A549 (cell line): ENCODE data around the gene CLRN2. TPM values are rescaled to one million over a fixed set of nuclear protein-coding genes. Genes with fewer than 3 reads are reported as not detected.

ENCODE experiments used
- ATAC-seq, 2 experiments: fragments of 200-7000 bp in 1 of 2; fragments of >200 bp in 1 of 2; cut with Nextera tagmentation in 1 of 2; cut with Tn5 transposase in 1 of 2; 3 replicates each; pipeline versions ENCODE4 v1.8.0 to v1.9.1; 2018 to 2020; ENCODE audit warnings: mild to moderate bottlenecking in 1 of 2, moderate library complexity in 1 of 2
- CTCF ChIA-PET: fragments of 300-600 bp; sonication (Branson Sonifier 250); formaldehyde crosslinking; extraction: SDS; loops from one replicate; lab custom pipeline; 2021; ENCODE audit warnings: antibody characterized with exemption, inconsistent platforms; lab: Yijun Ruan, JAX
- POLR2A ChIA-PET: fragments of 350-600 bp; formaldehyde crosslinking; extraction: SDS; loops from one replicate; lab custom pipeline; 2021; ENCODE audit warnings: antibody characterized with exemption, inconsistent platforms; lab: Yijun Ruan, JAX
- DNase-seq, 2 experiments: peaks; one replicate each; pipeline versions ENCODE4 v3.0.0 to v3.0.0-alpha.2; 2011 to 2016; ENCODE audit warnings: low read depth in 1 of 2, low spot score in 1 of 2
- FAIRE-seq: peaks from 2 replicates; lab custom pipeline; 2011; peaks lifted over from hg19 to GRCh38; lab: Jason Lieb, UNC
- H3K27ac ChIP-seq, 2 experiments: fragments of >200 bp; sonication (Bioruptor Twin); formaldehyde crosslinking; 3 replicates each; pipeline ENCODE4 v1.5.1; 2016 to 2017
- H3K4me1 ChIP-seq: fragments of >200 bp; sonication (Bioruptor Twin); formaldehyde crosslinking; 3 replicates; pipeline ENCODE4 v1.6.1; 2016
- H3K4me2 ChIP-seq: fragments of >200 bp; sonication (Bioruptor Twin); formaldehyde crosslinking; 3 replicates; pipeline ENCODE4 v1.6.1; 2016
- H3K4me3 ChIP-seq: fragments of >200 bp; sonication (Bioruptor Twin); formaldehyde crosslinking; 3 replicates; pipeline ENCODE4 v1.5.1; 2016
- H3K9me3 ChIP-seq: fragments of >200 bp; sonication (Bioruptor Twin); formaldehyde crosslinking; 3 replicates; pipeline ENCODE4 v1.6.1; 2016
- CBX2 ChIP-seq: fragments of 200-600 bp; sonication (generic); IDR thresholded peaks from 2 replicates; pipeline ENCODE4 v1.6.1; 2016; ENCODE audit warnings: low read depth, mild to moderate bottlenecking, borderline replicate concordance
- CBX8 ChIP-seq: fragments of 200-600 bp; sonication (generic); IDR thresholded peaks from 2 replicates; pipeline ENCODE4 v1.6.1; 2016
- EHF ChIP-seq: fragments of 250-450 bp; sonication (Bioruptor Pico); IDR thresholded peaks from 2 replicates; pipeline ENCODE4 v1.5.0; 2020; ENCODE audit warnings: mild to moderate bottlenecking
- EHMT2 ChIP-seq: fragments of 200-600 bp; sonication (generic); IDR thresholded peaks from 2 replicates; pipeline ENCODE4 v1.6.1; 2016; ENCODE audit warnings: antibody characterized with exemption, low read depth, mild to moderate bottlenecking, moderate library complexity
- ESRRA ChIP-seq: fragments of 150-350 bp; IDR thresholded peaks from 2 replicates; pipeline ENCODE4 v1.6.1; 2014; ENCODE audit warnings: mild to moderate bottlenecking, low read length, borderline replicate concordance
- GATA3 ChIP-seq: IDR thresholded peaks from 2 replicates; pipeline ENCODE4 v1.6.1; 2012; ENCODE audit warnings: borderline replicate concordance
- HDAC2 ChIP-seq: fragments of 200-600 bp; sonication (generic); IDR thresholded peaks from 2 replicates; pipeline ENCODE4 v1.6.1; 2016
- HEYL ChIP-seq: fragments of 250-450 bp; sonication (Bioruptor Pico); IDR thresholded peaks from 2 replicates; pipeline ENCODE4 v1.8.0; 2021; ENCODE audit warnings: mild to moderate bottlenecking, moderate library complexity
- HOXB13 ChIP-seq: fragments of 250-450 bp; sonication (Bioruptor Pico); IDR thresholded peaks from 2 replicates; pipeline ENCODE4 v1.5.0; 2020; ENCODE audit warnings: low read depth, mild to moderate bottlenecking, moderate library complexity
- HOXB5 ChIP-seq: fragments of 250-450 bp; sonication (Bioruptor Pico); IDR thresholded peaks from 2 replicates; pipeline ENCODE4 v1.5.0; 2020; ENCODE audit warnings: mild to moderate bottlenecking, moderate library complexity
- JUNB ChIP-seq: fragments of >200 bp; sonication (Bioruptor Twin); formaldehyde crosslinking; IDR thresholded peaks from 2 replicates; pipeline ENCODE4 v1.6.1; 2016
- MYC ChIP-seq: IDR thresholded peaks from 2 replicates; pipeline ENCODE4 v1.6.1; 2012; ENCODE audit warnings: mild to moderate bottlenecking, inconsistent platforms, low read length, improper control_type of control experiment, borderline replicate concordance
- NFE2L2 ChIP-seq: fragments of 150-350 bp; conservative IDR thresholded peaks from 2 replicates; pipeline ENCODE4 v1.6.1; 2014; ENCODE audit warnings: low read length
- POLR2A ChIP-seq: IDR thresholded peaks from 2 replicates; pipeline ENCODE4 v1.6.1; 2012; ENCODE audit warnings: mild to moderate bottlenecking, low read length
- POLR2AphosphoS2 ChIP-seq: conservative IDR thresholded peaks from 2 replicates; pipeline ENCODE4 v1.6.1; 2012; ENCODE audit warnings: low read length, improper control_type of control experiment, inconsistent platforms
- RARB ChIP-seq: fragments of 250-450 bp; sonication (Bioruptor Pico); IDR thresholded peaks from 2 replicates; pipeline ENCODE4 v1.8.0; 2021; ENCODE audit warnings: mild to moderate bottlenecking, moderate library complexity
- RFX5 ChIP-seq: fragments of 450-650 bp; IDR thresholded peaks from 2 replicates; pipeline ENCODE4 v1.7.1; 2014; ENCODE audit warnings: antibody characterized with exemption, mild to moderate bottlenecking, moderate library complexity
- ZC3H11A ChIP-seq: fragments of 450-650 bp; IDR thresholded peaks from 2 replicates; pipeline ENCODE4 v1.6.1; 2014; ENCODE audit warnings: antibody characterized with exemption, mild to moderate bottlenecking
- WGBS: methylation state at CpG from one replicate; pipeline ENCODE4 v1.1.6; 2017; ENCODE audit errors: missing lambda C conversion rate; 5-methylcytosine and 5-hydroxymethylcytosine counted together
- polyA plus RNA-seq, 4 experiments: library from polyadenylated mRNA; depleted of rRNA in 3 of 4; stranded (reverse); fragments of >200 nt; fragmentation: RNase III in 1 of 4; extraction: RNeasy Plus Mini Kit Qiagen cat#74134 plus additional on column Dnase treatment in 1 of 4; gene quantifications; 2 replicates in 3 of 4; 3 replicates in 1 of 4; pipeline ENCODE4 v1.2.3, GENCODE V29; 2011 to 2017
- TF ChIP-seq, protein P1 (sequence below): fragments of 250-450 bp; sonication (Bioruptor Pico); IDR thresholded peaks from 2 replicates; pipeline ENCODE4 v1.5.0; 2020; ENCODE audit warnings: low read depth, mild to moderate bottlenecking, moderate library complexity
- TF ChIP-seq, protein P2 (sequence below): fragments of 250-450 bp; sonication (Bioruptor Pico); IDR thresholded peaks from 2 replicates; pipeline ENCODE4 v1.5.0; 2021; ENCODE audit warnings: mild to moderate bottlenecking, moderate library complexity, borderline replicate concordance
- TF ChIP-seq, protein P3 (sequence below): fragments of >200 bp; sonication (Bioruptor Twin); formaldehyde crosslinking; IDR thresholded peaks from 2 replicates; pipeline ENCODE4 v1.6.1; 2016
- TF ChIP-seq, protein P4 (sequence below): fragments of >200 bp; sonication (Bioruptor Twin); formaldehyde crosslinking; IDR thresholded peaks from 3 replicates; pipeline ENCODE4 v1.5.1; 2016
- TF ChIP-seq, protein P5 (sequence below): fragments of >200 bp; sonication (Bioruptor Twin); formaldehyde crosslinking; IDR thresholded peaks from 3 replicates; pipeline ENCODE4 v1.6.1; 2016

CLRN2 gene
- polyA plus RNA-seq, 2 of the 4 experiments (the other 2 are of a cell fraction), result not detected

DNA sequence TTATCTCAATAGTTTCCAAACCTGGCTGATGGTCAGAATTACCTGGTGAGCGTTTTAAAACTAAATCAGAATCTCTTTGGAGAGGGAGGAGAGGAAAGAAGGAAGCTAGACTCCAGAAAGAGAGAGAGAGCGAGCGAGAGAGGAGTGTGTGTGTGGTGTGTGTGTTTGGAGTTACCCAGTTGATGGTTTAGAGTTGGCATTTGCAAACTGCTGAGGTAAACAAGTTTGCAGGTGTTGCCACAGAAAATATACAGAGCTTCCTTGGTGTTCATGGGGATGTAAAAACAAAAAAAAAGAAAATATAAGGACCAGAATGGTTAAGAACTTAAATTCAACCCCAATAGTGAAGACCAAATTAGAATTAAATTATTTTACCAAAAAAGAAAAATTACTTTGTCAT is 35.6 kb downstream of the CLRN2 start:
- Histone ChIP-seq H3K4me1 (no peaks in the 10 kb centered on the region), H3K4me3 (no peak overlapping the region), H3K4me2 (no peak overlapping the region), H3K27ac (no peak overlapping the region), H3K9me3 (no peaks in the 10 kb centered on the region)
- DNase-seq (no peak), ATAC-seq (no peak), FAIRE-seq (no peak)
- TF ChIP-seq RFX5 (no peak), ESRRA (no peak), HOXB13 (CRISPR knock-in tag) (no peak), JUNB (no peak), CBX2 (no peak), HEYL (no peak), NFE2L2 (no peak), POLR2A (no peak), GATA3 (no peak), HDAC2 (no peak), POLR2AphosphoS2 (no peak), ZC3H11A (no peak), MYC (no peak), EHF (no peak), EHMT2 (no peak), HOXB5 (CRISPR knock-in tag) (no peak)
- TF ChIP-seq, protein P1, sequence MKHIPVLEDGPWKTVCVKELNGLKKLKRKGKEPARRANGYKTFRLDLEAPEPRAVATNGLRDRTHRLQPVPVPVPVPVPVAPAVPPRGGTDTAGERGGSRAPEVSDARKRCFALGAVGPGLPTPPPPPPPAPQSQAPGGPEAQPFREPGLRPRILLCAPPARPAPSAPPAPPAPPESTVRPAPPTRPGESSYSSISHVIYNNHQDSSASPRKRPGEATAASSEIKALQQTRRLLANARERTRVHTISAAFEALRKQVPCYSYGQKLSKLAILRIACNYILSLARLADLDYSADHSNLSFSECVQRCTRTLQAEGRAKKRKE, result no peak
- TF ChIP-seq, protein P2, sequence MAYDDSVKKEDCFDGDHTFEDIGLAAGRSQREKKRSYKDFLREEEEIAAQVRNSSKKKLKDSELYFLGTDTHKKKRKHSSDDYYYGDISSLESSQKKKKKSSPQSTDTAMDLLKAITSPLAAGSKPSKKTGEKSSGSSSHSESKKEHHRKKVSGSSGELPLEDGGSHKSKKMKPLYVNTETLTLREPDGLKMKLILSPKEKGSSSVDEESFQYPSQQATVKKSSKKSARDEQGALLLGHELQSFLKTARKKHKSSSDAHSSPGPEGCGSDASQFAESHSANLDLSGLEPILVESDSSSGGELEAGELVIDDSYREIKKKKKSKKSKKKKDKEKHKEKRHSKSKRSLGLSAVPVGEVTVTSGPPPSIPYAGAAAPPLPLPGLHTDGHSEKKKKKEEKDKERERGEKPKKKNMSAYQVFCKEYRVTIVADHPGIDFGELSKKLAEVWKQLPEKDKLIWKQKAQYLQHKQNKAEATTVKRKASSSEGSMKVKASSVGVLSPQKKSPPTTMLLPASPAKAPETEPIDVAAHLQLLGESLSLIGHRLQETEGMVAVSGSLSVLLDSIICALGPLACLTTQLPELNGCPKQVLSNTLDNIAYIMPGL, result no peak
- TF ChIP-seq, protein P3, sequence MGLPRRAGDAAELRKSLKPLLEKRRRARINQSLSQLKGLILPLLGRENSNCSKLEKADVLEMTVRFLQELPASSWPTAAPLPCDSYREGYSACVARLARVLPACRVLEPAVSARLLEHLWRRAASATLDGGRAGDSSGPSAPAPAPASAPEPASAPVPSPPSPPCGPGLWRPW, result no peak
- ChIA-PET CTCF (no interaction called here), POLR2A (no interaction called here)
- 85% methylated on average over 3 of the region's 3 CpGs for WGBS

DNA sequence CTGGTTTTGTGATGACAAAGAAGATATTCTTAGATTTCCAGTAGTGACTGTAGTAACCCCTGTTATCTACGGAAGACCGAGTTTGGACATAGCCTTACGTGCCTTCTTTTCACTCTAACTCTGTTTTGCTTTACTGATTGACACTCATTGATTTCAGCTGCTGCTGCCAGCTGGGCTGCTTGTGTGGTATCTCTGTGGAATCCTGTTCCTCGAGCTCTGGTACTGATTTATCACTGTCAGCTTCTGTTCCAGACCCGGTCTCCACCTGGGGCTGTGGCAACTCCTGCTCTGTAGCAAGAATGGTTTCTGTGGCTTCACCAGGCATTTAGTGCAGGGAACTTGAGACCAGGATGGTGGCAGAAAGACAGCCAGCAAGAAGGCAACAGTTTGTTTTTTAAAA is 37.5 kb downstream of the CLRN2 start:
- no peak for FAIRE-seq
- no peak for DNase-seq
- H3K27ac ChIP-seq, result no peak overlapping the region
- ATAC-seq, result no peak
- H3K4me3 ChIP-seq, result no peak overlapping the region
- H3K4me1 ChIP-seq, result no peaks in the 10 kb centered on the region
- H3K4me2 ChIP-seq, result no peak overlapping the region
- TF ChIP-seq, protein P4, sequence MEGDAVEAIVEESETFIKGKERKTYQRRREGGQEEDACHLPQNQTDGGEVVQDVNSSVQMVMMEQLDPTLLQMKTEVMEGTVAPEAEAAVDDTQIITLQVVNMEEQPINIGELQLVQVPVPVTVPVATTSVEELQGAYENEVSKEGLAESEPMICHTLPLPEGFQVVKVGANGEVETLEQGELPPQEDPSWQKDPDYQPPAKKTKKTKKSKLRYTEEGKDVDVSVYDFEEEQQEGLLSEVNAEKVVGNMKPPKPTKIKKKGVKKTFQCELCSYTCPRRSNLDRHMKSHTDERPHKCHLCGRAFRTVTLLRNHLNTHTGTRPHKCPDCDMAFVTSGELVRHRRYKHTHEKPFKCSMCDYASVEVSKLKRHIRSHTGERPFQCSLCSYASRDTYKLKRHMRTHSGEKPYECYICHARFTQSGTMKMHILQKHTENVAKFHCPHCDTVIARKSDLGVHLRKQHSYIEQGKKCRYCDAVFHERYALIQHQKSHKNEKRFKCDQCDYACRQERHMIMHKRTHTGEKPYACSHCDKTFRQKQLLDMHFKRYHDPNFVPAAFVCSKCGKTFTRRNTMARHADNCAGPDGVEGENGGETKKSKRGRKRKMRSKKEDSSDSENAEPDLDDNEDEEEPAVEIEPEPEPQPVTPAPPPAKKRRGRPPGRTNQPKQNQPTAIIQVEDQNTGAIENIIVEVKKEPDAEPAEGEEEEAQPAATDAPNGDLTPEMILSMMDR, result no peak
- TF ChIP-seq, protein P5, sequence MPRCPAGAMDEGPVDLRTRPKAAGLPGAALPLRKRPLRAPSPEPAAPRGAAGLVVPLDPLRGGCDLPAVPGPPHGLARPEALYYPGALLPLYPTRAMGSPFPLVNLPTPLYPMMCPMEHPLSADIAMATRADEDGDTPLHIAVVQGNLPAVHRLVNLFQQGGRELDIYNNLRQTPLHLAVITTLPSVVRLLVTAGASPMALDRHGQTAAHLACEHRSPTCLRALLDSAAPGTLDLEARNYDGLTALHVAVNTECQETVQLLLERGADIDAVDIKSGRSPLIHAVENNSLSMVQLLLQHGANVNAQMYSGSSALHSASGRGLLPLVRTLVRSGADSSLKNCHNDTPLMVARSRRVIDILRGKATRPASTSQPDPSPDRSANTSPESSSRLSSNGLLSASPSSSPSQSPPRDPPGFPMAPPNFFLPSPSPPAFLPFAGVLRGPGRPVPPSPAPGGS, result no peak
- TF ChIP-seq RARB (CRISPR knock-in tag) (no peak), HOXB5 (CRISPR knock-in tag) (no peak), CBX8 (no peak), EHF (no peak)
- TF ChIP-seq, protein P1, result no peak
- POLR2A ChIA-PET, result no interaction called here
- CTCF ChIA-PET, result no interaction called here
- no peaks in the 10 kb centered on the region for H3K9me3 ChIP-seq
- WGBS, result 49% methylated on average over 5 of the region's 5 CpGs
